Cardiac muscle cell (in vitro differentiated cells and primary cell): ENCODE results near the gene IGSF23. TPM values are rescaled to one million over a fixed set of nuclear protein-coding genes. Genes with fewer than 3 reads are reported as not detected.

Experiments
- DNase-seq, 2 donors: peaks; one replicate each; pipeline versions ENCODE4 v3.0.0 to v3.0.0-alpha.2; 2010 to 2017; ENCODE audit warnings: low read depth in 1 of 2, low spot score in 1 of 2
- H3K27ac ChIP-seq: fragments of 200-600 bp; sonication (generic); 2 replicates; pipeline ENCODE4 v1.5.1; 2016
- H3K27me3 ChIP-seq: fragments of 200-600 bp; sonication (generic); 2 replicates; pipeline ENCODE4 v1.6.0; 2016; ENCODE audit warnings: control low read depth
- H3K36me3 ChIP-seq: fragments of 200-600 bp; sonication (generic); 2 replicates; pipeline ENCODE4 v1.5.1; 2016; ENCODE audit warnings: control low read depth
- H3K4me1 ChIP-seq: fragments of 200-600 bp; sonication (generic); 2 replicates; pipeline ENCODE4 v1.8.1; 2017; ENCODE audit warnings: low read depth, mild to moderate bottlenecking, mixed run types
- H3K4me3 ChIP-seq: fragments of 200-600 bp; sonication (generic); 2 replicates; pipeline ENCODE4 v1.5.1; 2016; ENCODE audit warnings: mild to moderate bottlenecking
- H3K9me3 ChIP-seq: fragments of 200-600 bp; sonication (generic); 2 replicates; pipeline ENCODE4 v1.5.1; 2017; ENCODE audit warnings: low read depth, mild to moderate bottlenecking, control low read depth
- CTCF ChIP-seq: IDR thresholded peaks from 2 replicates; pipeline ENCODE4 v1.5.1; 2012; ENCODE audit warnings: low read depth, mild to moderate bottlenecking, low read length
- polyA plus RNA-seq: library from polyadenylated mRNA; unstranded; fragments of >200 nt; fragmentation: Nextera tagmentation; extraction: Ambion mirVana; gene quantifications from 2 replicates; pipeline ENCODE4 v1.2.1, GENCODE V29; 2016
- total RNA-seq: library from RNA; depleted of rRNA; stranded (reverse); fragments of >200 nt; gene quantifications from 2 replicates; pipeline ENCODE4 v1.2.3, GENCODE V29; 2016

The IGSF23 gene
- total and polyA plus RNA-seq, 2 experiments from 2014 or later = not detected

DNA sequence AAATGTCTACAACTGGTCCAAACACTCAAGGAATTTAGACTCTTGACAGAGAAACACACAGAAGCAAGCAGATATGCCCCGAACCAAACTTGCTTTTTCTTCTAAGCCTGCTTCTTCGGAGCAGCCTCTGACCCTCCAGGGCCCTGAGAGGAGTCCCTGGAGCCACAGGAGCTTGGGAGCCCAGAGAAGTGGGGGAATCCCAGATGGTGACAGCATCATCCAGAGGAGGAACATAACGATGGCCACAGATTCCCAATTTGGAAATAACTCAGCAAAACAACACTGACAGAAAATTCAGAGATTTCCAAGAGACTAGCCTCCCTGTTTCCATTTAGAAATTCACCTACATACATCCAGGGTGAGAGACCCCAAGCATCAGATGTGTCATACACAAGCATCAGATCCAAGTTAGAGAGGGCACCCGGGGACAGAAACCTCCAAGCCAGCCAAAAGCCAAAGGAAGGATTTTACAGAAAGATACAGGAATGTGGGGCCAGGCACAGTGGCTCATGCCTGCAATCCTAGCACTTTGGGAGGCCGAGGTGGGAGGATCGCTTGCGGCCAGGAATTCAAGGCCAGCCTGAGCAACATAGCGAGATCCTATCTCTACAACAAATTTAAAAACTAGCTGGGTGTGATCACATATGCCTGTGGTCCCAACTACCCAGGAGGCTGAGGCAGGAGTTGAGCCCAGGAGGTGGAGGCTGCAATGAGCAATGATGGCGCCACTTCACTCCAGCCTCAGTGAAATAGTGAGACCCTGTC is 28.3 kb downstream of the IGSF23 start:
- TF ChIP-seq CTCF = no peak
- H3K4me1 ChIP-seq = no peaks in the 10 kb centered on the region
- no peaks in the 10 kb centered on the region for H3K36me3 ChIP-seq
- no peaks in the 10 kb centered on the region for H3K27me3 ChIP-seq
- no peaks in the 10 kb centered on the region for H3K9me3 ChIP-seq
- no peak for DNase-seq
- no peak overlapping the region for H3K27ac ChIP-seq
- H3K4me3 ChIP-seq = no peak overlapping the region

- Histone ChIP-seq H3K36me3 (no peaks in the 10 kb centered on the region), H3K4me3 (no peak overlapping the region), H3K4me1 (no peaks in the 10 kb centered on the region), H3K27me3 (no peaks in the 10 kb centered on the region), H3K27ac (no peak overlapping the region), H3K9me3 (no peaks in the 10 kb centered on the region)
- no peak for TF ChIP-seq CTCF
- DNase-seq = no peak
These were observed 29.0 kb downstream of the IGSF23 start for GRCh38 chr19:44642377-44642776.

- DNase-seq = peak; percentile 74 to 79
- no peaks in the 10 kb centered on the region for H3K4me1 ChIP-seq
- H3K4me3 ChIP-seq = peak within 1 kb of the TSS; percentile 77
- peak within 1 kb of the TSS; percentile 76 for H3K27ac ChIP-seq
- peaks cover 3% of the 10 kb centered on the region for H3K36me3 ChIP-seq
- no peak for TF ChIP-seq CTCF
- H3K27me3 ChIP-seq = no peaks in the 10 kb centered on the region
- no peaks in the 10 kb centered on the region for H3K9me3 ChIP-seq
These were observed 30.4 kb downstream of the IGSF23 start, which contains the start of gene PVR for GRCh38 chr19:44643605-44644401. PVR (plus strand) TSS chr19:44643910; CDS start chr19:44644097, 187 bp downstream.

GRCh38 chr19:44644402-44645016 is 31.1 kb downstream of the IGSF23 start:
- TF ChIP-seq CTCF = no peak
- no peaks in the 10 kb centered on the region for H3K27me3 ChIP-seq
- H3K36me3 ChIP-seq = peaks cover 3% of the 10 kb centered on the region
- peak overlapping the region; percentile 76 for H3K27ac ChIP-seq
- DNase-seq = peak in 1 of 2 donors; percentile 23
- H3K9me3 ChIP-seq = no peaks in the 10 kb centered on the region
- no peaks in the 10 kb centered on the region for H3K4me1 ChIP-seq
- peak overlapping the region; percentile 77 for H3K4me3 ChIP-seq

GRCh38 chr19:44645407-44646048 is 32.2 kb downstream of the IGSF23 start:
- H3K9me3 ChIP-seq = no peaks in the 10 kb centered on the region
- no peaks in the 10 kb centered on the region for H3K27me3 ChIP-seq
- TF ChIP-seq CTCF = no peak
- H3K27ac ChIP-seq = no peak overlapping the region
- H3K36me3 ChIP-seq = peaks cover 3% of the 10 kb centered on the region
- no peak for DNase-seq
- H3K4me1 ChIP-seq = no peaks in the 10 kb centered on the region
- H3K4me3 ChIP-seq = no peak overlapping the region
